ENCODE results near the gene ADARB2.

ADARB2 gene

DNA sequence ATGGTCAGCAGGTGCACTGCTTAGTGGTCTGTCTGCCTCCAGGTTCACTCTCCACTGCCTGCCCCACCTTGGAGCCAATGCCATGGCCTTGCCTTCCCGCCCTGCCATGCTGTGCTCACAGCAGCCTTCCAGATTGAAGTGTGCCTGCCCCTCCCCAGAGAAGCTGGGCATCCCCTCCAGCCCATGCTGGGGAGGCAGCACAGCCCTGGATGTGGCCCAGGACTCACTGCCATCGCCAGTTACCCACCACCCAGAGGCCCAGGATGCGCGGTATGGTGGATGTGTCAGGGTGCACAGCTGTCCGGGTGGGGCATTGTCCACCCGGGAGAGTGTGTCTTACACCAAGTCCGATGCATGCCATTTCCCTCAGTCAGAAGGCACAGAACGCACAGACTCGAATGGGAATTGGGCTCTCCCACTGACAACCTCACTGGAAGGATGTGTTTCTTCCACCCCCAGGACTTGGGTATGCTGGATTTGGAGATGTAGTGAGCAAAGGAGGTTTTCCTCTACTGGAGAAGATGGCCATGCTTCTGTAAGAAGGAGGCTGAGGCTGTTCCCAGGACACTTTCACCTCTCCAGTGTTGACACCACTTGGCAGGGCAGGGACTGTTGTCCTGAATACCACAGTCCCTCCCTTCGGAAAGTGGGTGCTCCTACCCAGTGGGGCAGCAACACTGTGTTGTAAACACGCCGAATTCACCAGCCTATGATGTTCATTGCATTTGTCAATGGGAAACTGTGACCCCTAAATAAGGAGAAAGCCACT lies 122.0 kb downstream of the ADARB2 start:
- DNase-seq (ENCODE audit: low read depth in 2 of 2), result no peak

DNA sequence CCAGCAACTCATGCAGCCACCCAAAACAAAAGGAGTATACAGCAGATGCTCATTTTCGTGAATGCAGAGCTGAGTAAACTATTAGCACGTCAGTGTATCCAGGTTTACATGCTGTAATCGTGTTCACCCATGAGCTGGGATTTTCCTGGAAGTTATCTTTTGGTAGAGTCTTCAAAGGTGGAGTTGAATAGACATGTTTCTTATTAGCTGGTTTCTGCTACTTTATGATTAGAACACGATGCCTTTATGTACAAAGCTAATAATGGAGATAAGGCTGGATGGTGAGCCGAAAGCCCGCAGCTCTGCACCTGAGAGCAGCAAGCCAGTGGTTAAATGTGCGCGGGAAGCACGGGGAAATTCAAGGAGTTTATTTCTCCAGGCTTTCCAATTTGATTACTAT lies 123.8 kb downstream of the ADARB2 start:
- no peak for DNase-seq (ENCODE audit: low read depth in 2 of 2)

DNA sequence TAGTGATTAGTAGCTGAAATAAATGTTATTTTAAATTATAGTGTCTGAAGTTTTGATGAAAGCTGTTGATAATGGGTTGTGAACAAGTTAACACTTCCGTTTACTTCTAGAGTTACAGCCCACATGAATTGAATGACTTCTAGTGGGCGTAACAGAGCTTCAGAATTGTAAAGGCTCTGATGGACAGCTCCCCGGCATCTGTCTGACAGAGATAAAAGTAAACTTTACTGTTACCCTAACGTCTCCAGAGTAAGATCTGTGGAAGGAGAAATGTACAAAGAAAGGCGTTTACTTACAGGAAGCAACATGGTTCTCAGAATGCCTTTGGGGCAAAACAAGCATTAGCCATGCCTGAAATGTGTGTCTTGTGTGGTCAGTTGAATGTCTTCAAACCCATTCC lies 124.4 kb downstream of the ADARB2 start:
- DNase-seq (ENCODE audit: low read depth in 2 of 2), result no peak

DNA sequence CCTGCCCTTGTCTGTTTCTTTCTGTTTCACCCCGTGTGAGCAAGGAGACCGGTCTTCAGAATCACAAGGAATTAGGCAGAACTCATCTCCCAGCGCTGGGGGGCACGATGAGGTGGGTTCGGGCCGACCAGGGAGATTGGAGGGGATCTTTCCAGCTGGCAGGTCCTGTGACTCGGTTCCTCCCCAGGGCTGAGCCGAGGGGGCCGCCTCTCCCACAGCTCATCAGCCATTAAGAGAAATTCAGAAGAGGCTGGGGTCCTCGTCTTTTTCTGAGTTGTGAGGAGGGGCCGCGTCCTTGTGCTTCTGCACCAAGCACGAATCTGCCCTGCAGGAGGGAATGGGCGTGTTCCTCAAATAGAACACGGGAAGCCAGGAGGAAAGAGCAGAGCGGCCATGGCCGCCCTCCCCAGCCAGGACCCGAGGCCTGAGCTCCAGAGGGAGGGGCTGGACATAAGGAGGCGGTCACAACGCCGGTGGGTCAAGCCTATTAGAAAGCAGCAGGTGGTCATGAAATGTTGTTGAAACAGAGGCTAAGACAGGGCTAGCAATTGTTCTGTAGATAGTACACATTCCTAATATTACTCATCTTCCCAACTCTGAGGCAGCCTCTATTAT lies 125.3 kb downstream of the ADARB2 start:
- DNase-seq (ENCODE audit: low read depth in 2 of 2), result no peak

DNA sequence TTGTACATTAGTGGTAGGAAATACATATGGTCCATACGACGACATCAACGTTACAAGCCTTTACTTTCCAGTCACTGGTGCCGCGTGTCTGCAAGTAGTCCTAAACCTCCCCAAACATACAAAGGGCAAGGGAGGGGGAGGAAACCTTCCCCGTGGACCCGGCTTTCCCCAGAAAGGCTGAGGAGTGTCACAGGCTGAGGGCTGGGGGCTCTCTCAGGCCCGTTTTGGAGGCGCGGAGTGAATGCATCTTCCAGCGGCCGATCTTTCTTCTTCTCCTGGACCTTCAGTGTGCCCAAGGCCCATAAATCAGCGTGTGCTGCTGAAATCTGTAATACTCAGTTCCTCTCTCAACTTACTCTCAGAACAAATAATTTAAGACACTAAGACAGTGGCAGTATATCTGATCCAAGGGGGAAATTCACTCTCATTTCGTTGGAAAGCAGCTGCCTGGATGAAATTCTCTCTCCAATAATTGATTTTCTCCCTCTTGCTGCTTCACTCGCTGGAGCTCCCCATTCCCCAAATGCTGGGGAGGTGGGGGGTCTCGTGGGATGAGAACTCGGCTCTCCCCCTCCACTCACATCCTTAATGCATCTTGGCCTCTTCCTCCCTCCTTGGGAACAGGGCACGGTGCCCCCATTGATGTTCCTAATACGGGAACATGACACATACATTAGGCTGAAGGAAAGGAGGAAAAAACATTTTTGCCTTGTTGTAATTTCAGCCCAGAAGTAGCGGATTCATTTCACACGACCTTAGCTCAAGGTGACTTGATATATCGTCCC lies 126.1 kb downstream of the ADARB2 start:
- DNase-seq (ENCODE audit: low read depth in 2 of 2), result no peak

DNA sequence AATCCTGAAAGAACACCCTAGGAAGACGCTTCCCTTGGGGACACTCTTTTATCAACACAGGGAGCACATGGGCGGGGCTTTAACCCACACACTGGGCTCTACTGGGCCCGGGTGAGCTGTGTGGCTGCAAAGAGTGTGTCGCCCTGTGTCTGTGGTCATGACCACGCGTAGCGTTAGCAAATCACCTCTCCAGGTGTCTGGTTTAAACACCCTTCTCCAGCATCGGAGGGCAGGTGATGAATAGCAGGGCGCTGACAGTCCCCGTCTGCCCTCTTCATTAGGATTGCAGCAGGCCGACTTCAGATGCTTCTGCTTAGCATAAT lies 127.7 kb downstream of the ADARB2 start:
- DNase-seq (ENCODE audit: low read depth in 2 of 2), result no peak

DNA sequence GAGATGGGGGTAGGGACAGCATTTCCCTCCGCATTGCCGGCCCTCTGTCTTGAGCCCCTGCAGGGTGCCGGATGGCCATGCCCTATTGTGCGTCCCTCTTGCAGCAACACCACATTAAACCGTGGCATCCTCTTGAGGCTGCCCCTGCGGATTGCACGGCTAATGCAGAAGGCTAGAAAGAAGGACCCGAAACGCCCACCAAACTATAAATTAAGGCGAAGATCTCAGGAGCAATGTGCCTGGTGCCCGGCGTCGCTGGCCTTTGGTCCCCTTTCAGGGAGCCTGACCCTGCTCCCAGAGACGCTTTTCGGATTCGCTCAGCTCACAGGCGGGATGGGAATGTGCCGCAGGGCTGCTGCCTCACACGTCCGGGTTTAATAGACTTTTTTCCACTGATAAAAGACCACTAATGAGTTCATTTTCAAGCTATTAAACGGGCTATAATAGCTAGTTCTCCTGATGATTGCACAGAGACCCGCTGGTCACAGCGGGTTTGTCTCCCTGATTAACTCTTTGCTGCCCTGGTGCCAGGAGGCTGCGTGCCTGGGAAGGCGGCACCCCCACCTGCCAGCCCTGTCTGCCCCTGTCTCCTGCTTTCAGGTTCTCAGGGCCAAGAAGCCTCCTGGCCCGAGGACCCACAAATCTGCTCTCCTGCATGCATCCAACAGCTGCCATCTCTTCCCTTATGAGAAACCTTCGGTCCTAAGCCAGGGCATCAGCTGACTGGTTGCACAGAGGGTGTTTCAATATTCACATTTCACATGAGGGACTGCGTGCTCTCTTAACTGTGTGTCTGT lies 128.3 kb downstream of the ADARB2 start:
- DNase-seq (ENCODE audit: low read depth in 2 of 2), result no peak

DNA sequence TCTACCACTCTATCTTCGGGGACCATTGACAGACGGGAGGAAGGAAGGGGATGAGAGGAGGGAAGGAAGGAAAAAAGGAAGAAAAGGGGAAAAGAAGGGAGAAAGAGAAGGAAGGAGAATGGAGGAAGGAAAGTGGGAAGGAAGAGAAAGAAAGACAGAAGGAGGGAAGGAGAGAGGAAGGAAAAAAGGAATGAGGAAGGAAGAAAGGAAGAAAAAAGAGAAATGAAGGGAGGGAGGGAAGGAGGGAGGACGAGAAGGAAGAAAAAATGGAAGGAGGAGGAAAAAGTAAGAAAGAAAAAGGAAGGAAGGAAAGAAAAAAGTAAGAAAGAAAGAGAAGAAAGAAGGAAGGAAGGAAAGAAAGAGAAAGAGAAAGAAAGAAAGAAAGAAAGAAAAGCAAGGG lies 128.9 kb downstream of the ADARB2 start:
- no peak for DNase-seq (ENCODE audit: low read depth in 2 of 2)

DNA sequence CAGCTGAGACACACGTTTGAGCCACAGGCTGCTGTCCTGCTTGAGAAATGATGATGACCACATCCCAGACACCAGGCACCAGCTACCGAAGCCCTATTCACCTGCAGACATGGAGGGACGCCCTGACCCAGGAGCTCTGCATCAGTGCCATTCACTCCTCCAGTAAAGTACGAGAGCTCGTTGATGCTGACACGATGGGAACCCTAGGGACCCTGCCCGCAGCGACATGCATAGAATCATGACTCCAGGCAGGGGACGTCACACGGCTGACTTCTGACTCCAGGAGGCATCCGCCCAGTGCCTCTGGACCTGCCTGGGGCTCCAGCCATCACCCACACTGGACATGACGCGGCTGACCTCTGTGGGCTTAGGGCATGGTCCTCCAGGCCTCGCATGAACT lies 129.9 kb downstream of the ADARB2 start:
- no peak for DNase-seq (ENCODE audit: low read depth in 2 of 2)

DNA sequence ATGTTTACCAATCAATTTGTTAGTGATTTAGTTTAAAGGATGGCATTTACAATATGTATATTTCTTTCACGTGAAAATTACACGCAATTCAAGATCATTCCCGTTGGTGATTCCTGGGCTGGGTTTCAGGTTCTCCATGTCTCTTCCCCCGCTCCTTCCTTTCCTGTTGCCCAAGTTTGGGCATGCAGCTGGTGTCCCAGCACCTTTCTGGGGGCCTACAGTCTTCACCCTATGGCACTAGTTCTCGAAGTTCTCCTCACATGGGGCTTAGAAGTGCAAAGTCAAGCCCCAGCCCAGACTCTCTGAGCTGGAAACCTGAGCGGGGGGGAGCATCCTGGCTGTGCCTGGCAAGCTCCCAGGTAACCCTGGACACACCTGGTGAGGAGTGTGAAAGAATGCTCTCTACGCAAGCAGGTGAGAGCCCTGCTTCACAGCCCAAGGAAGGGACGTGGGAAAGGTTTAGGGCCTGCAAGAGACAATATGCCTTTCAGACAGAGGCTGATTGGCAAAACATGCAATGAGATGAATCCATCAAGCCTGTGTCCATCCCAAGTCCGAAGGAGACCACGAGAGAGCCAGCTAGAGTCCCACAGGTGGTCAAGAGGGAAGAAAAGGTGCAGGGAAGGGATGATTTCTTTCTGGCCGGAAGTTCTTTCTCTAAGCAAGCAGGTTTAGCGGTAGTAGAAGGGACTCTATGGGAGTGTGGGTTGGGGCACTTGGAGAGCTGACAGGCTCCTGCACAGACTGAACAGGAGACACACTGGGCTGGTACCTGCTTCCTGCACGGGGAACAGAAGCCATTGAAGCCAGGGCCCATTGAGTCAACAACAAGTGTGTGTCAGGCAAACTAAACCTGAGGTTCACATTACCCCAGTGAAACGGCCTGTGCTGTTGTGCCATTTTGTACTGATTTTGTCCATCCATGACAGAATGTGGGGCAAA lies 131.1 kb downstream of the ADARB2 start:
- DNase-seq (ENCODE audit: low read depth in 2 of 2), result no peak

DNA sequence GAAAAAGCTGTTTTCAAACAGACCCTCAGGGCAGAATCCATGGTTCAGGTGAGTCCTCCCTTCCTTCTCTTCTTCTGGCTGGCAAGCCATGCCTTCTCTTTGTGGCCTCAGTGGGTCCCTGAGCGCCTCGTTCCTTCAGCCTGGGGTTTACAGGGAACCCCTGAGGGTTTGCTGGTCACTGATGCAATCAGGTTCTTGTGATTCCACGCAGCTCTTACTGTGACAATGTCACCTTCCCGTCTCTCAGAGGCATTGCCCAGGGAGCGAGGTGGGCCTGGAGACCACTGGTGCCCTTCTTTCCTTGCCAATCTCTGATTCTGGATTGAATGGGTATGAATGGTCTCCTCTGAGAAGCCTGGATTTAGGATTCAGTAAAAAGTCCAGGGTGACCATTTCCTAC lies 132.2 kb downstream of the ADARB2 start:
- DNase-seq (ENCODE audit: low read depth in 2 of 2), result no peak

DNA sequence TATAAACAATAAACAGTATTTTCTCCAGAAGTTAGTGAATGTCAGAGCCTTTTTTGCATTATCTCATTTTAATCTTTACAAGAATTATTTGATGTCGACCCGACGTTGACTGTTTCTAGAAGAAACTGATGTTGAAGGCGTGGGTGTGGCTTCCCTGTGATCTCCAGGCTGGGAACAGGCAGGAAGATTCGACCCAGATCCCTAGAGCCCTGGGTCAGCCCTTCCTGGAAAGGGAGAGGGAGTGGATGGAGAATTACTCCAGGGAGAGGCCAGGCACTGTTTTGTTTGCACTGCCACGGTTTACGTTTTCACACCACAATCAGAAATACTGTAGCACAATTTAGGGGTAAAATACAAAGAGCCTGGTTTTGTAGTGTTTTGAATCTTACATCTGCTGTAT lies 133.1 kb downstream of the ADARB2 start:
- DNase-seq (ENCODE audit: low read depth in 2 of 2), result no peak

DNA sequence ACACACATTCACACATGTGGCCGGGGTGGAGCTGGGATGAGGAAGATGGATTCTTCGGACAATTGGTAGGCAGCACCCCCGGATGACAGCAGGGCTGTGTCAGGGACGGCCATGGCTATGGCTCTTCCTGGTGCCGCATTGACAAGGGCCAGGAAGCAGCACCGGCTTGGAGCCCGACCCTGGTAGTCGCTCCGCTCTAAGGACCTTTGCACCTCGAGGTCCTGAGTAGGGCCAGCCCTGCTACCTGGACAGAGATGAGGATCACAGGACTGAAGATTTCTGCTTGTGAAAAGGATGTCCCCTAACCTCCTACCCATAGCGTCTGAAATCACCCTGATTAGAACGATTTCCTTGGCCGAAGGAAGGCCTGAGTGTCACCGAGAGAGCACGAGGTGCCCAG lies 134.1 kb downstream of the ADARB2 start:
- DNase-seq (ENCODE audit: low read depth in 2 of 2), result no peak

DNA sequence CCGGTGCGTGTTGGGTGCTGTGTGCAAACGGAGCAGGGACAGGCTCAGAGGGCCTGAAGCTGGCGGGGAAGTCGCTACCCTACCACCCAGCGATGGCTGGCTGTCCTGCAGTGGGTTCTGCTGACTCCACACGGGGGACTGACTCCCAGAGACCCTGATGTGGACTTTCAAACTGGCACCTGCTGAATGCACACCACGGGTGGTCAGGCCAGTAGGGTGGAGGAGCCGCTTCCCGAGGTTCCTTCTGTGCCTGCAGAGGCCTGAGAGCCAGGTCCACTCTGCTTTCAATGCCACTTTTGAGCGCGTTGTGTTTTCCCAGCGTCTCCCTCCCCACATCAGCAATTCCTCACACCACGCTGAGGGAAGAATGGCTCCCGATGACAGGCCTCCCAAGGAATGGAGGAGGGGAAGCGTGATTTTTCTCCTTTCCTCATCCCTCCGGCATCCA lies 135.3 kb downstream of the ADARB2 start:
- DNase-seq (ENCODE audit: low read depth in 2 of 2), result no peak

DNA sequence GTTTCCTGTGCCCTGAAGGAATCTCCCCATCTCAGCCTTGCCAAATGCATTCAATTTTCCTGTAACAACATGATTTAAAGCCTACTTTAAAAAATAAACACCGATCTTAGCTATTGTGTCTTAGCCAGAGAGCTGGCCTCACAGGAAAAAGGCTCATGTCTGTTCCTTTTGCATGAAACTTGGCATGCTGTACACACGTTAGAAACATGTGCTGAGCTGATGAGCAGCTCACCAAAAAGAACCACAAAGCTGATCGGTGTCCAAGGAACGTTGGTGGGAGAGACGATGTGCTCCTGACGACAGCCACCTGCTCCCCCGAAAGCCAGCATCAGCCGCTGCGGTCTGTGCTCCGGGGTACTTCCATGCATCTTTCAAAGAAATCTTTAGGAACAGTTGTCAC lies 135.9 kb downstream of the ADARB2 start:
- no peak for DNase-seq (ENCODE audit: low read depth in 2 of 2)

DNA sequence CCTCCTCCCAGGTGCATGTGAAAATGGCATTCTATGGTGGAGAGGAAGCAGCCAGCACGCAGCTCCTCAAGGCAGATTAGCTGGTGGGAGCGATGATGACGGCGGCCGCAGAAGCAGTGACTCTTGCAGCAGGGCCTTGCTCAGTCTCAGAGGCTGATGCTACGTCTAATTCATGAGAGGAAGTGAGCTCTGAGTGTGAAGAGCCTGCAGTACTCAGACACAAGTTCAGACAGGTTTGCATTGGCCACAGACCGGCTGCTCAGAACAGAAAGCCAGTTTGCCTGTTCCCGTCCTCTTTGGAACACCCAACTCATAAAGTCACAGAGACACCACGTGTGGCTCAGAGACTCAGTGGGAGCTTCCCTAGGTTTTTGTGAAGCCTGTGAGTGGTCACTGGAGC lies 136.5 kb downstream of the ADARB2 start:
- DNase-seq (ENCODE audit: low read depth in 2 of 2), result no peak

DNA sequence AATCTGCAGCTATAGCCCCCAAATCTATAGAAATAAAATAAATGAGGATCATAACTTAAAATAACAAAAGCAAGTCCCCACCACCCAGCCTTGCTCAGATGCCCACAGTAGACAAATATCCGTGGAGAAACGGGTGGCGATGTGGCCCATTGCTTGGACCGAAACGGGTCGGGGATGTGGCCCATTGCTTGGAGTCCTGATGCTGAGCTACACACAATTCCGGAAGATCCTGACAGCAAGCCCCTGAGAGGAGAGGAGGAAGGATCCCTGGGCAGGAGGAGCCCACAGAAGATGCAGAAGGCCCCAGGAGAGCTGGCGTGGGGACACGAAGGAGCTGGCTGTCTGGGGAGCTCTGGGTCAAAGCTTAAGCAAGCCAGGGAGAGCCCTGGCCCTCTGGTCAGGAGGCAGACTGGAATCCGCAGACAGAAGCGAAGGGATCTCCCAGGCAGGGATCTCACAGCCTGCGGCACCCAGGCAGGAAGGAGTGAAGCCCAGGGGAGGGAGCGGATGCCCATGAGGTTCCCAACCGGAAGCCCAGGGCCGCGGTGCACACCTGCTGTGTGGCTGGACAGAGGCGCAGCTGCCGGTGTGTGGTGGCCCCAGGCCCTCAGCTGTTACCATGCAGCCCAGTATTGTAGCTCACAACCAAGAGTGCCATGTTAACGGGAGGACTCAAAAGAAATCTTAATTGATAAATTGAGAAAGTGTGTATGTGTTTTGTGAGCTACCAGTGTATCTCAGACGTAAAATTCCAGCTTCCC lies 138.8 kb downstream of the ADARB2 start:
- no peak for DNase-seq (ENCODE audit: low read depth in 2 of 2)

DNA sequence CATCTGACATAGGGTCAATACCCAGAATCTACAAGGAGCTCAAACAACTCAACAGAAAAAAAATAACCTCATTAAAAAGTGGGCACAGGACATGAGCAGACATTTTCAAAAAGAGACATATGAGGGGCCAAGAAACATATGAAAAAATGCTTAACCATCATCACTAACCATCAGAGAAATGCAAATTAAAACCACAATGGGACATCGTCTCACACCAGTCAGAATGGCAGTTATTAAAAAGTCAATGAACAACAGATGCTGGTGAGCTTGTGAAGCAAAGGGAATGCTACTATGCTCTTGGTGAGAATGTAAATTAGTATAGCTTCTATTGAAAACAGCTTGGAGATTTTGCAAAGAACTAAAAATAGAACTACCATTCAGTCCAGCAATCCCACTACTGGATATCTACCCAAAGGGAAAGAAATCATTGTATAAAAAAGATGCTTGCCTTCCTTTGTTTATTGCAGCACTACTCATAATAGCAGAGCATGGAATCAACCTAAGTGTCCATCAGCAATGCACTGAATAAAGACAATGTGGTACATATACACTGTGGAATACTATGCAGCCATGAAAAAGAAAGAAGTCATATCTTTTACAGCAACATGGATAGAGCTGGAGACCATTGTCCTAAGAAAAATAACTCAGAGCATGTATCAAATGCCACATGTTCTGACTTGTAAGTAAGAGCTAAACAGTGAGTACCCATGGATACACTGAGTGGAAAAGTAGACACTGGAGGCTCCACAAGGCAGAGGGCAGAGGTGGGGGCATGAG lies 139.8 kb downstream of the ADARB2 start:
- no peak for DNase-seq (ENCODE audit: low read depth in 2 of 2)

DNA sequence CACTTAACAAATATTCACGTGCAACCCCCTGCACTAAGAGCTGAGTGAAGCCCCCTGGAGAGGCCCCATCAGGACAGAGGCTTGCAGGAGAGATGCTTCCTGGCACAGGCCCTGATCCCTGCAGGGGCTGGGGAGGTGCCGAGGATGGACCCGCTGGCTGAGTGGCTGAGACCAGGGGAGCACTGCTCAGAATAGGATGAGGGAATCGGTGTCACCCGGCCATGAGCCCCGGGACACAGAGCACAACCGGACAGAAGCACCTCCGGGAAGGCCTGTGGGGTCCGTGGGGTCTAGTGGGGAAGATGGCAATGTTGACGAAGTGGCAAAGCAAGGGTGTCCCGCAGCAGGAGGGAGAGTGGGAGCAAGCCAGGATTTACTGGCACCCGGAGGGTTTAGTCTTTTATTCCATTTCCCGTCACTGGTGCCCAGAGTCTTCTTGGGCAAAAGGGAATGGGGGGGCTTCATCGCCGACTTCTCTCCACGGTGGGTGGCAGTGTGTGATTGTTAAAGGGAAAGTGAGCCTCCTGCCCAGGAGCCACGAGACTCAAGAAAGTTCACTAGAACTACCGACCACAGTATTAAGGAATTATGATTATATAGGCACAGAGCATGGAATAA lies 140.7 kb downstream of the ADARB2 start:
- no peak for DNase-seq (ENCODE audit: low read depth in 2 of 2)
